AML-193 (cell line): Measurements from ENCODE around the gene EFCAB7.
"Not testable (repeated sequence)": the region's sequence is repeated elsewhere in the genome, so short reads cannot be mapped to it uniquely, and the experiment has no call there.

Source experiments
- DNase-seq, 2 experiments: peaks; one replicate each; lab custom pipeline; 2025; lab: John Stamatoyannopoulos, UW

The EFCAB7 gene

DNA sequence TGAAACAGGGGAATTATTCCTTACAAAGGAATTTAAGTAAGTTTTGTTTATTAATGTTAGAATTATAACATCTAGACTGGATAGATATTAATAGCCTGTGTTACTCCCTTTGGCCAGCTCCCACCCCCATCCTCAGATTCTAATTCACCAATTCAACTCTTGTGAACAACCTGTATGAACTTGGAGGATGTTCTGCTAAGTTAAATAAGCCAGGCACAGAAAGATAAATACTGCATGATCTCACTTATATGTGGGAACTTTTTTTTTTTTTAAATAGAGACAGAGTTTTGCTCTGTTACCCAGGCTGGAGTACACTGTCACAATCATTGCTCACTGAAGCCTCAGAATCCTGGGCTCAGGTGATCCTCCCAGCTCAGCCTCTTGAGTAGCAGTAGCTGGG, 32.2 kb downstream of the EFCAB7 start:
- DNase-seq, result no peak

DNA sequence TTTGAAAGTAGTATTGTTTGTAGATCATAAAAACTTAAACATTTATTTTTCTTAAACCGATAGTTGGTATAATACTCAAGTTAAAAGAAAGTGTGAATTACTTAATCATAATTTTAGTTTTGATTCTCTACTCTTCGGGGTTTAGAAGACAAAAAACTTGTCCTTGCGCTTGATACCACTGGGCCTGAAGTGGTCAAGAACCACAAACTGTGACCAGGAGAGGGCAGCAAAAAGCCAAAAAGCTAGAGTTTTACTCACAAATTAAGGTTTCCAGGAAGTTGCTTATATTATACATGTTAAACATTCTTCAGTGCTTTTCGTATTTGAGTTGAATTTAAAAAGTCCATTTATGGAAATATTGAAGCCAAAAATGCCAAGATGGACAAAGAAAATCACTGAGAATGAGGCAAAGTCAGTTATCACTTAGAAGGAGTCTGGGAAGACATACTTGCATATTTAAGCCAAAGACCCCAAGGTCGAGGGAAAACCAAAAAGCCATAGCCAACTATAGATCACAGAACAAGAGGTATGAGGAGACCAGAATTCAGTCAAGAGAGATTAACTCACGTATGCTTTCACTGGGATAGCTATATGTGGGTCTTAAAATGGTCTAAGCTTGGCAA, 34.2 kb downstream of the EFCAB7 start:
- peak; percentile 47 to 59 for DNase-seq

DNA sequence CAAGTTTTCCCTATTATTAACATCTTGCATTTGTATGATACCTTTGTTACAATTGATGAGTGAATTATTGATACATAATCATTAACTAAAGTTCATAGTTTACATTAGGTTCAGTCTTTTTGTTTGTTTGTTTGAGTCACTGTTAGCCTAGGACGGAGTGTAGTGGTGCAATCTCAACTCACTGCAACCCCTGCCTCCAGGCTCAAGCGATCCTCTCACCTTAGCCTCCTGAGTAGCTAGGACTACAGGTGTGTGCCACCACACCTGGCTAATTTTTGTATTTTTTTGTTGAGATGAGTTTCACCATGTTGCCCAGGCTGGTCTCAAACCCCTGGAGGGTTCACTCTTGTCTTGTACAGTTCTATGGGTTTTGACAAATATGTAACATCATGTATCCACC, 36.0 kb downstream of the EFCAB7 start:
- DNase-seq, result no peak

DNA sequence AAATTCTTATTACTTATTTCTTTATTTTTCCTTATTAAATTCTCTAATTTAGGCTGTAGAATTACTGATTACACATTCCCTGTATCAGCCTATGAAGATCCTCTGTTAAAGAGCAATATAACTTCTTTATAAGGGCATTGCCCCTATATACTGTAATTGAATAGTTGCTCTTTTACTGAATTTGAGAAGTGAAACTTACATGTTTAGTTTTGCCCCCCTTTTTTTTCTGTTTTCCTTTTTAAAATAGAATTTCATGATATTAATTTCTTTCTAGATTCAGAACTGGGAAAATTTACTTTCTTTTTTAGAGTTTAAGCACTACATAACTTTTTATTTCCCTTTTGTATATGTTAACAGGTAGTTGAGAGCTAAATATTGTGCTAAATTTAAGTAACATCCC, 40.4 kb downstream of the EFCAB7 start:
- DNase-seq, result no peak

DNA sequence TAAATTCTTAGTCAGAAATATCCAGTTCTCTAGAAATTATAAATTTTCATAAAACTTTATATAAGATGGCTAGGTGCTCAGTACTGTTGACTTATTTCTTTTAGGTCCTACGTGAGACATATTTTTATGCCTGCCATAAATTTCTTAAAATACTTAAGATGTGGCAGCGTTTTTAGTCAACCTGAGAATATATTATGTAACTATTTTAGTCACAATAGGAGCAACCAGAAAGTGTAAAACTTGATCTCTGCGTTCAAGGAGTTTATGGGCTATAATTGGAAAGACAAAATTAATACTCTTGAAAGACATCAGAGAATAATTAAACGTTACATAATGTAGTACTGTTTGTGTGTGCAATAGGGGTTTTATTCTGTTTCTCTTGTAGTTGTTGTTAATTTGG, 45.7 kb downstream of the EFCAB7 start:
- DNase-seq, result no peak

DNA sequence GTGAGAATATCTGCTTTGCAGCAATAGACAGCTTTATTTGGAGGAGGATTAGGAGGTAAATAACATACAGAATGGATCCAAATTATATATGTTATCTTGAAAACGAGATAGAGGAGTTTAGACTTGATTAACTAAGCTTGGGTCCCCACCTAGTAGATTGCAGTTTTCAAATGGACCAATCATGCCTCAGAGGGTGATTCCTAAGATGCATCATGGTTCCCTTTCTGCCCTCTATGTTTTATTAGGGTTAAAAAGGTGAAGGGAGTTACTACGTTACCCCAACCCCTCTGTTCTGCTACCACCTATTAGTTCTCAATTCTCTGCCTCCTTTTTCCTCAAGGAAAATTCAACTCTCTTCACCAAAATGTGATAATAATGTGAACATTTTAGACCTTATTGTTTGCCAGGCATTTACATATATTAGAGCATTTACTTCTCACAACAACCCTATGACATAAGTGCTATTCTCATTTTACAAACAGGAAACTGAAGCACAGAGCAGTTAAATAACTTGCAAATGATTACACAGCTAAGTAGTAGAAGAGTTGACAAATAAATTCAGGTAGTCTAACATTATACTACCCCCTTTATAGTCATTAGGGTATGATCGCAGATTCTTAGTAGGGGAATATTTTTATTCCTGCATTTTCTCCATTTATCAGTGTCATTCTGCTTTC, 46.5 kb downstream of the EFCAB7 start:
- no peak for DNase-seq

DNA sequence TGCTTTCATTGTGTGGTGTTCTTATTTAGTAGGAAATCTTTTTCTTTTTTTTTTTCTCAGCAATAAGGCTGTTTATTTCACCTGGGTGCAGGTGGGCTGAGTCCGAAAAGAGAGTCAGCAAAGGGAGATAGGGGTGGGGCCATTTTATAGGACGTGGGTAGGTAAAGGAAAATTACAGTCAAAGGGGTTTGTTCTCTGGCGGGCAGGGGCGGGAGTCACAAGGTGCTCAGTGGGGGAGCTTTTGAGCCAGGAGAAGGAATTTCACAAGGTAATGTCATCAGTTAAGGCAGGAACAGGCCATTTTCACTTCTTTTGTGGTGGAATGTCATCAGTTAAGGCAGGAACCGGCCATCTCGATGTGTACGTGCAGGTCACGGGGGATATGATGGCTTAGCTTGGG, 49.4 kb downstream of the EFCAB7 start:
- not testable (repeated sequence) for DNase-seq

DNA sequence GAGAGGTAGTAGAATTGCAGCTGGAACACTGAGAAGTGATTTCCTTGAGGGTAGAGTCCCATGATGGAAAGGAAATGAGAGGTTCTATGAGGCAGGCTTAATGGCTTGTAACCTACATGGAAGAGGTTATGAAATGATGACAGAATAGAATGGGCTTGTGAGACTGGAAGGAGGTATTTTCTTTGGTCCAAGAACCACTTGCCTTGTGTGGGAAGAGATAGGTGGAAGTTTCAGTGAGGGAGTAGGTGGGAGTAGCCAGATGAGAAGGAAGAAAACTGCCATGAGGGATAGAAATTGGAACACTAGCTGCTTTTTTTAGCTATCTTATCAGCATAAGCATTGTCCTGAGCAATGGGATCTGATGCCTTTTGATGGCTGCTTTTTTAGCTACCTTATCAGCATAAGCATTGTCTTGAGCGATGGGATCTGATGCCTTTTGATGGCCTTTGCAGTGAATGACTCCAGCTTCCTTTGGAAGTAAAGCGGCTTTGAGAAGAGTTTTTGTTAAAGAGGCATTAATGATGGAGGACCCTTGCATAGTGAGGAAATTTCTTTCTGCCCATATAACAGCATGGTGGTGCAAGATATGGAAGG, 51.0 kb downstream of the EFCAB7 start:
- DNase-seq, result not testable (repeated sequence)

DNA sequence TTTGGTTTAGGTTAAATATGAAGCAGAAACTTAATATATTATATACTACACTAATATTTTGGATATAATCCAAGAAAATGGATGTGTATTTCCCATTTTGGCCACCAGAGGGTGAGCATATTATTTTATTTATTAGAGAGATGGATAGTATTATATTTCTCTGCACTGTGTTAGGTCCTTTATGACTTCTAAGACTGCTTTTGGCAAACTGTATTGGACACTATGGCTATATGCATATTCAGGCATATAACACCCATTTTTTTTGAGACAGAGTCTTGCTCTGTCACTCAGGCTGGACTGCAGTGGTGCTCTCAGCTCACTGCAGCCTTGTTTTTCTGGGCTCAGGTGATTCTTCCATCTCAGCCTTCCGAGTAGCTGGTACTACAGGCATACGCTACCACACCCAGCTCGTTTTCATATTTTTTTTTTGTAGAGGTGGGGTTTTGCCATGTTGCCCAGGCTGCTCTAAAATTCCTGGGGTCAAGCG, 52.1 kb downstream of the EFCAB7 start:
- peak; percentile 43 to 44 for DNase-seq

DNA sequence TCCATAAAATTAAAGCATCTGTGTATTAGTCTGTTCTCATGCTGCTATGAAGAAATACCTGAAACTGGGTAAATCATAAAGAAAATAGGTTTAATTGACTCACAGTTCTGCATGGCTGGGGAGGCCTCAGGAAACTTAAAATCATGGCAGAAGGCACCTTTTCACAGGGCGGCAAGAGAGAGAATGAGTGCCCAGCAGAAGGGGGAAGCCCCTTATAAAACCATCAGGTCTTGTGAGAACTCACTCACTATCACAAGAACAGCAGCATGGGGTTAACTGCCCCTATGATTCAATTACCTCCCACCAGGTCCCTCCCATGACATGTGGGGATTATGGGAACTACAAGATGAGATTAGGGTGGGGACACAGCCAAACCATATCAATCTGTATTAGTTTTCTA, 63.0 kb downstream of the EFCAB7 start:
- DNase-seq, result not testable (repeated sequence)

DNA sequence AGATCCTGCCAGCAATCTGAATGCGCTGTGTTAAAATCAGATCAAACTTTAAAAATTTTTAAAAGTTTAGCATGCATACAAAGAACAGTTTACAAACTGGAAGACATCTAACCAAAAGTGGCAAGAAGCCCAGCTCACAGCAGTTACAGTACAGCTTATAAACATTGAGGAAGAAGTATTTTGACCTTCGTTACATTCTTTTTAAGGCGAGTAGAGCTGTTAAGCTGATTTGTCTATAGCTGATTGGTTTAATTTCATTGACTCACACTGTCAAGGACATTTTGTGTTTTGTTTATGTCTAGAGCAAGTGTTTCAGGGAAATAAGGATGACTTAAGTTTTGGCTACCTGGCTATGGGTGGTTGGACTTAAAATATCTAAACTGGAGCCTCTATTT, 66.8 kb downstream of the EFCAB7 start:
- DNase-seq, result no peak

DNA sequence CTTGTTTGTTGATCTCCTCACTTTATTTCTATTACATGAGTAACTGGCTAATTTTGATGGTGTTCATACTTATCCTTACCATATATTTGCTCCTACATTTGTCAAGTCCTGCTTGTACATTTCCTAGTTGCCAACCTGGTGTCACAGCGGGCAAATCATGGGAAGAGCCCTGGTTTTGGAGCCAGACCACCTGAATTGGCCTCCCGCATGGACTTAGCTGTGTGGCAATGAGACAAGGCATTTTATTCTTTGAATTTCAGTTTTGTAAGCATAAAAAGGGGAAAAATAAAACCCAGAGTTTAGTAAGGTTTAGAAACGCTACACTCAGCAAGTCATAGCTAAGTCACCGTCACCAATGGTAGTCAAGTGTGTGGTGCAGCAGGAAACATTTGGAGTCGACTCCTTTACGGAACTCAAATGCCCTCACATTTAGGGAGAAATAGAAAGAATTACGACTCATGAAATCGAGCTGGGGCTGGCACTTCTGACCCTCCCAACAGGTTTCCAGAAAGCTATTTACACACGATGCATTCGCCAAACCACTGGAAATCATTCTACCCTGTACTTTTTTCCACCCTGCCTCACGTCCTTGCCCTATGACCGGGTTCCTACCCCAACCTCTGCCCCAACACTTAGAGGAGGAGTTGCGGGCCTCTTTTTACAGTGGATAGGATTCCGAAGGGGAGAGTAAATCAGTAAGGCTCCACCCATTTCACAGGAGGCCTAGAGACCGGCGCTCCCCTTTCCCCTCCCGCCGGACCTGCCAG, 69.4 kb downstream of the EFCAB7 start:
- peak; percentile 58 to 59 for DNase-seq

DNA sequence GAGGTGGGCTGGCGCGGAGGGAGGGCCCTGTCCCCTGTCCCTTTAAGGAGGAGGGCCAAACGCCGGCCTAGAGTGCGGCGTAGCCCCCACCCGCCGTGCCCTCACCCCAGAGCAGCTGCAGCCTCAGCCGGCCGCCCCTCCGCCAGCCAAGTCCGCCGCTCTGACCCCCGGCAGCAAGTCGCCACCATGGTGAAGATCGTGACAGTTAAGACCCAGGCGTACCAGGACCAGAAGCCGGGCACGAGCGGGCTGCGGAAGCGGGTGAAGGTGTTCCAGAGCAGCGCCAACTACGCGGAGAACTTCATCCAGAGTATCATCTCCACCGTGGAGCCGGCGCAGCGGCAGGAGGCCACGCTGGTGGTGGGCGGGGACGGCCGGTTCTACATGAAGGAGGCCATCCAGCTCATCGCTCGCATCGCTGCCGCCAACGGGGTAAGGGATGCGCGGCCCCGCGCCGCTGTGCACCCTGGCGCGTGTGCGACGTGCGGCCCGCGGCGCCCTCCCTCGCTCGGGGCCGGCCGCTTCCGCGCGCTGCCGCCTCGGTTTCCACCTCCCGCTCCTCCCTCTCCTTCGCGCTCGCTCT, 70.1 kb downstream of the EFCAB7 start, which contains the start of gene PGM1:
TSS of gene PGM1 (plus strand) at position 109 of the 583 bp plus-strand sequence. CDS start at position 187, 78 bp downstream.
- DNase-seq, result peak; percentile 41 to 44

DNA sequence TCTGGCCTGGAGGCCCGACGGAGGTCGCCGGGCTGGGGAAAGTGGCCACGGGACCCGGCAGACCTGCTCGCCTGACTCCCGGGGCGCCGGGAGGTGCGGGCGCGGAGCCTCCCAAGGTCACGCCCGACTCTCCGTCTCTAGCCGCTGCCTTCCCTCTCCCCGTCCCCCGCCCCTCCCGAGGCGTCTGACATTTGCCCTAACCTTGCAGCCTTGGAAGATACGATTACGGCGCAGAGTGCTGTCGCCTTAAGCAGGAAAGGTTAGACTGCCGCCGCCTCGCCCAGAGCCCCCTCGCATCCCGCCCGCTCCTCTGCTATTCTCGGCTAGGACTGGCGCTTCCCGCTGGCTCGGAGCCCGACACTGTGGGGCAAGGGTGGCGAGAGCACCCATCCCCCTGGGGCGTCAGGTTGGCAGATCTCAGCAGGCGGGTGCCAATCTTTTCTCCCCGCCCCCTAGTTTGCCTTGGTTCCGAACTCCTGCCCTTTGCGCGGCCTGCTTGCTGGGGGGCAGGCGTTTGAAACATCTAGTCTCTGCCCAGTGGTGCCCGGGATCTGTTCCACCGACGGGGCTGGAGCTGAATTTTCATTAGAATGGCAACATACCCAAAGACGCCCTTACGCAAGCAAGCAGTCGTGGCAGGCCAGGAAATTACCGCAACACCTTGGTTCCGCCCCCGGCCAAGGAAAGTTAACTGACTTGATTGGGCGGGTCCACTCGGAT, 70.7 kb downstream of the EFCAB7 start:
- DNase-seq, result peak; percentile 88

DNA sequence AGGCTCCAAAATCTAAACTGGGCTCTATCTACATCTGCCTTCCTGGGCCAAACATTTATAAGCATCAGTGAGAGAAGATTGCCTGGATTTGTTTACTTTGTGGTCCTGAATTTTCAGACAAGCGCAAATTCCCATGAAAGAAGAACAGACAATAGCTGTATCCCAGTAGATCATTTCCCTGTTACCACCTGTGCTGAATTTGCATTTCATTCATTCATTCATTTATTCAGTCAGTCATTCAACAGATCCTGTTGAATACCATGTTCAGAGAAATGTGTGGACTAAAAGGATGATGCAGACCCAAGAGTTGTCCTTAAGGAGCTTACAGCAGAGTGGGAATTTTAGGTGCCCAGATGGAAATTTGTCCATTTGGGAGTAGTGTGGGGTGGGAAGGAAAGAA, 72.1 kb downstream of the EFCAB7 start:
- DNase-seq, result no peak

DNA sequence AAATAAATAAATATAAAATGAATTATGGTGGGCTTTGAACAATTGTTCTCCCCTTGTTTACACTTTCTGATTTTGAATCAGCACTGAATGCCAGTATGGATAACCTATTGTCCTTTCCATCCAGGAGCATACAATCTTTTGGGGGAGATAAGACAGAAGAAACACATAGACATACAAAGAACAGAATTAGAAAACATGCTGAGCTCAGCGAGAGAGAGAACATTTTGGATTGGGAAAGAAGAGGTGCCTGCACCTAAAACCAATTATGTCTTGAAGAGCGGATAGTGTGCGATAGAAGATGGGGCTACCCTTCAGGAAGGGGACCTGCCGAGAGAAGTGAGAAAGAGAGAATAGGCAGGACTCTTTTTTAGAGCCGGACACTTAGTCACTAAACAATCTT, 76.5 kb downstream of the EFCAB7 start:
- no peak for DNase-seq

DNA sequence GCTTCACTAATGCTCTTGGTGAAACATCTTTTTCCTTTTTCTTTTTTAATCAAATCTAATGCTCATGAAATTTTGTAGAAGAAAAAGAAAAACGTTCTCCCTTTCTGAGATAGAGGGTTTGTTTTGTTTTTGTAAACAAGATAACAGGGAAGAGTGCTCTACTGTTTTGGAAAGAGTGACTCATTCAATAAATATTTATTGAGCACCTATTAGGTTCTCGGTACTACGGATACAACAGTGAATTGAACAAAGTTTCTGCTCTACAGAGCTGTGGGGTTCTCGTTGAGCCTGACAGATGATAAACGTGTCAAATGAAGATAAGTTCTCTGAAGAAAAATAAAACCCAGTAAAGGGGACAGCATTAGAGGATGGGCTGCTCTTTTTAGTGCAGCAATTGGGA, 76.9 kb downstream of the EFCAB7 start:
- no peak for DNase-seq

DNA sequence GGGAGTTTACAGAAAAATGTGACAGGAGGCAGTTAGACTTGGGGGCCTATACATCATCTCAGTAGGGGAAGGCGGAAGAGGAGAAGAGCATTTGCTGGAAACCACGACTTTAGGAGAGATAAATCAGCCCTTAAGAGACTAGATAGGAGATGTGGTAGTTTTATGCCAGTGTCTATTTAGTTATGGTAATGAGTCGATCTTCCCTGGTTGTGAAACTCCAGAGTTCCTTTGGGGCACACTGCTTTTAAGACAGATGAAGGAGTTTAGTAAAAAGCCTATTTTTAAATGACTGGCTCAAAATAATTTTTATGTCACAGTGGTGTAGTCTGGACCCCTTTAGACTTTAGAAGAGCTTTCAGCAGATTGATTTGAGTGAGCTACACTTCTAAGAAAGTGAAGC, 77.7 kb downstream of the EFCAB7 start:
- no peak for DNase-seq

DNA sequence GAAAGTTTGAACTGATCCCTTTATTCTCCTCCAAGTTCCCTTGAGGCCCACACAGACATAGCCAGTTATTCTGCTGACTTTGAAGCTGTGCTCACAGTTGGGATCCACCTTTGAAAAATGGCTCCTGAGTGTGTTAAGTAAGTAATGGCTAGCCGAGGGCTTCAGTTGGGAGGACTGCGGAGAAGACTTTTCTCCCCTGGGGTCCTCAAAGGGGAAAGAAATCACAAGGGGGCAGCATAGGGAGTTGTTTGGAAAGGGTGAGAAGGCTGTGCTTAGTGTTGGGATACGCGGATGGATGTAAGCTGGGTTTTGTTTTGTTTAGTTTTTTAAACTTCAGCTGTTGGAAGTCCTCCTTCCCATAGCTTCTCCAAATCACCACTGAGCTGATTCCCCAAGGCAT, 78.1 kb downstream of the EFCAB7 start:
- DNase-seq, result no peak

DNA sequence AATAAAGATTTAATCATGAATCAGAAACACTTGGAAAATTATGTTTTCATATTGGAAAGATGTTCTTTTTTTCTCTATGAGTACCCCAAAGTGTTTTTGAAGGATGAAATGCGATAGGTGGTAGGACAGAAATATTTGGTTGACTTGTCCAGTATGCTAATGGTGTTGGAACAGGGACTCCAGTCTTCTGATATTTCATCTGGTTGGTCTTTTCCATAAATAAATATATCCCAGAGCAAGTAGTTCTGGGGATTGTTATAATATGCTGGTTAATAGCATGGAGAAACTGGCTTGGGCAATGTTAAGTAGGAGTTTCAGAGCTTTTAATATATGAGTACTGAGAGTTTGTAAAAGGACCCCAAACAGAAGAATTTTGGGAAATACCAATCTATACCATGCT, 78.6 kb downstream of the EFCAB7 start:
- no peak for DNase-seq

DNA sequence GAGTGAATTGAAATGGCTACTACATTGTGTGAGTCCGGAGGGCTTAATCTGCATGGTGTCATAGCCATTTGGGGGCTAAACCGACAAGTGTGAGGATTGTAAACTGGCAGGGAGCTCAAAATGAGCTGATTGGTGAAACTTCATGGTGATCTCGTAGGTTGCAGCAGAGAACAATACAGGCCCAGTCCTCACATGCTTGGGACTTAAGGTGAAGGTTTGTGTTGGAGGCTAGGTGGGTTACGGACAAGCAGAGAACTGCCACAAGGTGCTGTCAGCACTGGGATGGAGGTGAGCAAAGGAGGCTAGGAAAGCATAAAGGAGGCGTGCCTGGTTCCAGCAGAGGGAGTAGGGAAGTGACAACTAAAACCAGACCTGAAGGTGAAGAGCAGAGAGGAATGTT, 79.3 kb downstream of the EFCAB7 start:
- no peak for DNase-seq

DNA sequence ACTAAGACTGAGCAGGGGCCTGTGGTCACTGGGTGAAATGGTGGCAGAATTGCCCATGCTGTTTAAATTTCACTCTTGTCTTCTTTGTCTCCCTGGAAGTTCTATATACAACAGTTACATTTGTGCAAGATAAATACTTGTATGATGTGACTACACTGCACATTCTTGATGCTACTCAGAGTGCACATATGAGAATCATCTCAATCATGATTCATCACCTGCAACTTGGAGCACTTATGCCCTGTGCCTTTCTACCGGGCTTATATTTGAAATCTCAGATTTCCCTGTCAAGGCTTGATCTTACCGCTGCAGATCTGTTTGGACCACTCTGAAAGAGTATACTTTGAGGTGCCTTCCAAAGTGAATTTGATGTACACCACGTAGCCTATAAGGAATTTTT, 80.5 kb downstream of the EFCAB7 start:
- no peak for DNase-seq
